Measurements from ENCODE around the gene HCFC1.

Gene HCFC1

DNA sequence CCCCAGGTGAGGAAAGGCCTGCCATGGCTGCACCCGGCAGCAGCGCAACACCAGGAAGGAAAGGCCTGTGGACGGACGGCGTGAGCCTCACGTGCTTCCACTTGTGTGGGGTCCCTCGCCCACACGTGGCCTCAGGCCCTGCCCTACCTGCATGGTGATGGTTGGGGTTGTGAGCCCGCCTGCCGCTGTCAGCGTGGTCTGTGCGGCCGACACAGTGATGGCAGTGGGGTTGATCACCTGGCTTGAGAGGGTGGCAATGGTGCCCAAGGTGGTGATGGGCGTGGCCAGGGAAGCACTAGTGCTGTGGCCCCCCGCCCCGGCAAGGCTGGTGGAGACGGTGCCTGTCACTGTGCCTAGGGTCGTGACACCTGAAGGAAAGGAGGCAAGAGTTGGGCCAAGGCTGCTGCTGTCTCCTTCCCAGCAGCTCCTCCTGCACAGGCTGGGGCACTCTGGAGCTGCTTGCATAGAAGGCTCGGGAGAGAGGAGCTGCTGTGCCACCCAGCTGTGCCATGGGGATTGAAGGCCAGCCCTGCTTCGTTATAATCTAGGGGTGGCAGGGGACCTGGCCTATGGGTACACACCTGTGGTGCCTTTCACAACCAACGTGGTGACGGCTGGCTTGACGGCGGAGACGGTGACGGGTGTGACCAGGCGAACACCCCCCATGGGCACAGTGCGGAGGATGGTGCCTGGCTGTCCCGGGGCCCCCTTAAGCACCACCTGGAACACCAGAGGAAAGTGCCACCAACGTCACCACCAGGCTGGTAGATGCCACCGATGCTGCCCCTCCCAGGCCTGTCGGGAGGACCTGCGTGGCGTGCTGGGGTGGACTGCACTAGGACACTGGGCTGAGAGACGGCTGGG, 15.3 kb downstream of the HCFC1 start:
- no peak for DNase-seq

GRCh38 chrX:153955228-153955732, 16.3 kb downstream of the HCFC1 start:
- DNase-seq: no peak

DNA sequence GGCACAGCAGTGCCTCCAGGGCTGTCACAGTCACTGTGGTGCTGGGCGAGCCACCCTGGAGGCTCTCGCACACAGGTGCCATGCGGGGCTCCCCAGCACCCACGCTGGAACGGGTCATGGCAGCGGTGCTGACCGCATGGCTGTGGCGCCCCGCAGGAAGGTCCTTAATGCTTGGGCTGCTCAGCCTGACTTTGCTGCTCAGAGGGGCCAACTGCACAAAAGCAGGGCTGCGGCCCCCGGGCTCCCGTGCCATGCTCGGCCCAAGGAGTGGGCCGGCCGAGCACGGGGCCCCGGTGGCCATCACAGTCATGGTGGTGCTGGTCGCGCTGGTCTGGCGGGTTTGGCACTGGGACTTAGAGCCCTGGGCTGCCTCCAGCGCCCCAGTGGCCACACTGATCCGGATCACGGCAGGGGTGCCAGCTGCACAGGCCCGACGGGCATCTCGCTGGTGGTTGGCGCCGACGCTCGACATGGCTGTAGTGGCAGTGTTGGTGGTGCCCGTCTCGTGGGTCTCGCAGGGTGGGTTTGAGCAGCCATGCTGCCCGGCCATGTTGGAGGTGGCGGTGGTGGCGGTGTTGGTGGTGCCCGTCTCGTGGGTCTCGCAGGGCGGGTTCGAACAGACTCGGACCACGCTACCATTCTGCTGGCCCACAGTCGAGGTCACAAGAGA, 16.9 kb downstream of the HCFC1 start:
- no peak for DNase-seq

- no peak for DNase-seq
Measured at GRCh38 chrX:153953892-153954557, 17.6 kb downstream of the HCFC1 start.

- DNase-seq: peak; percentile 76 to 83
Measured at GRCh38 chrX:153953342-153953830, 18.2 kb downstream of the HCFC1 start.

GRCh38 chrX:153952373-153953026, 19.1 kb downstream of the HCFC1 start:
- DNase-seq: no peak

GRCh38 chrX:153951683-153952372, 19.8 kb downstream of the HCFC1 start:
- DNase-seq: no peak

GRCh38 chrX:153950127-153950526, 21.5 kb downstream of the HCFC1 start:
- no peak for DNase-seq

GRCh38 chrX:153948847-153949805, 22.5 kb downstream of the HCFC1 start:
- no peak for DNase-seq

- DNase-seq: no peak
Measured at GRCh38 chrX:153948002-153948466, 23.6 kb downstream of the HCFC1 start.

GRCh38 chrX:153947009-153947769, 24.4 kb downstream of the HCFC1 start:
- DNase-seq: peak; percentile 82 to 84

- DNase-seq: no peak
Measured at GRCh38 chrX:153945956-153946943, 25.4 kb downstream of the HCFC1 start.

- no peak for DNase-seq
Measured at GRCh38 chrX:153944800-153945150, 26.8 kb downstream of the HCFC1 start.

DNA sequence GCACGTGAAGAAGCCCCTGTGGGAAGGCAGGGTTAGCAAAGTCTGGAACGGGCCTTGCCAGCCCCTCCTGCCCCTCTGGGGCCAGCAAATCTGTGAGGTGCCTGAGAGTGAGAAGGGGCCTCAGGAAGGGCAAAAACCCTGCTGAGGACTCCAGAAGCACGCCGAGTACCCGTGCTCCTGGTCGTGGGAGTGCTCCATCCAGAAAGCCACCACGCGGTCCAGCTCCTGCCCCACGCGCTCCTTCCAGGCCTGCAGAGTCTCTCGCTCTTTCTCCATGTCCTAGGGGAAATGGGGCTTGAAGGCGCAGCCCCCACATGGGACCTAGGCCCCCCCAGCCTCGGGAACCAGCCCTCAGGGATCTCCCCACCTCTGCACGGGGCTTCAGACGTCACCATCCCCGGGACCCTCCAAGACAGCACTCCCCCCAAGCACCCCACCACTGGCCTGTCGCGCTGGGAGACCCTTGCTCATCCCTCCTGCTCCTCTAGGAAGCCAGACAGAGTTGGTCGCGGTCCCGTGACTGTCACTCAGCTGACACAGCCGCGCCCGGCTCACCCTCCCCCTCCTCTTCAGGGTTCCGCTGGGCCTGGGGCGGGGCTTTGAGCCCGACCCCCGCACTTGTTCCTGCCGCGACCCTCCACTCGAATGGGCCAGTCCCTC, 27.3 kb downstream of the HCFC1 start, which contains the start of gene RENBP:
TSS of gene RENBP (minus strand) at position 504 of the 660 bp plus-strand sequence. CDS start at position 471, 33 bp downstream.
- DNase-seq: peak; percentile 43 to 48

GRCh38 chrX:153941336-153942252, 30.0 kb downstream of the HCFC1 start:
- DNase-seq: no peak

GRCh38 chrX:153939573-153939972, 32.0 kb downstream of the HCFC1 start:
- no peak for DNase-seq

DNA sequence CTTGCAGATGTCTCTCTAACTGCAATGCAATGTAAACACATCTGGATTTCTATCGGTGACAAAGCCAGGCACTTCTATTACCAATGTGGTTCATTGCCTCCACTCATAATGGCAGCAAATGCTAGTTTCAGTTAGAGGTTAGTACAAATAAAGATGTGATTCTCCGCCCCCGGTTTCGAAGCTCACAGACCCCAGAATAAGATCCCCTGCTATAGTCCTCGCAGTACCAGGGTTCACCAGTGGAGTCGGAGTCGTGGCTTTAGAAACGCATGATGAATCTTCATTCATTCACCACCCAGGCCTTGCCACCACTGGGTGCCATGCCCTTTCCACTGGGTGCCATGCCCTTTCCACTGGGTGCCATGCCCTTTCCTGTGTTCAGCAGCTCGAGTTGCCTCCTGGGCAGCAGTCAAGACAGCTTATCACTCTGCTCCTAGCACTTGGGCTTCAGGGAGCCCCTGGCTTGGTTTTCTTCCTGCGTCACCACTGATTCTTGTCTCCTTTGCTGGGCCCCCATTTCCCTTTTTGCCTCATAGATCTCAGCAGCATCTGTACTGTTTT, 33.3 kb downstream of the HCFC1 start:
- DNase-seq: no peak
